NCI-H82 treated with DMSO at 0.1 percent for 48 hours (cell line): ENCODE data around the gene STAB1.

Experiments used
- DNase-seq: peaks from one replicate; lab custom pipeline; 2025; ENCODE audit not compliant: unreplicated experiment; lab: John Stamatoyannopoulos, UW

Gene STAB1

DNA sequence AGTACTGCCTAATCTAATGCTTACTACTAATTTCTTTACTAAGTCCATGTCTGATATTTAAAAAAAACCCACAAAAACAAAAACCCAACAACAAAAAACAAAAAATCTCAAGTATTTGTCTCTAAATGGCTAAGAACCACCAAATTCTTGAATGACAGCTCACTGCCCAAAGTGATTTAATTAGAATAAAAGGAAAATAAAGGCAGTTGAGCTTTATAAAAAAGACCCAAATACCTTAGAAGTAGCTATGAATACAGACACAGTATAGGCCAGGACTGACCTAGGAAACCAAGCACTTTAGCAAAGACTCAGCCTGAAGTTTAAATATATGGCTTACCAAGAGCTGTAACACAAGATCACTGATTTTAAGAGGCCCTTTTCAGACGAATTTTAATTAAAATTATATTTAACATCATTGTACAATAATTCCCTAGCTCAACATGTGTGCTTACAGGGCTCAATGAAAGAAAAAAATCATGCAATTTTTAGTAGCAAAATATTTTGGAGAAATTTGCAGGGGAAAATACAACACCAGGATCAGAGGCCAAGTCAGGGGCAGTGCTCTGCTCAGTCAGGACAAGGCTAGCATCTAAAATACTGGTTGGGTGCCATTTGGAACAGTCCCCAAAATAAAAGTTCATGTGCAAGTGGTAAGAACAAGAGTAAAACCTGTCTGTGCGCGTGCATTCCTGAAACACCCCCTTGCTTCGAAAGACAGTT lies 66.0 kb downstream of the STAB1 start:
- no peak for DNase-seq

DNA sequence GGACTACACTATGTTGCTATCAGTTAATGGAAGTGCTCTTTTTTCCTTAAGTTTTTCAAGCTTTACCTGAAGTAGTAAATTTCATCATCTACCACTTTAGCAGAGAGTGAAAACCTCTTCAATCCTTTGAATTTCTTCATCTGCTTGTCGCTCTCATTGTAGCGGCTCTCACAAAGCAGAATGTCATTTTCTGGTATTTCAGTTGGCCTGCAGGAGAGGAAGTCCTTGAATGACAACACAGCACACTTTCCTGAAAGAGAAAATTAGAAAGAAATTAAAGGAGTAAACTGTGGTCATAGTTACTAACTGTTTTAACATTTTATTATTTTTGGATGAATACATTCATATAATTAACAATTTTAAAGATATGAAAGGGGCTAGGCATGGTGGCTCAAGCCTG lies 68.8 kb downstream of the STAB1 start:
- no peak for DNase-seq

DNA sequence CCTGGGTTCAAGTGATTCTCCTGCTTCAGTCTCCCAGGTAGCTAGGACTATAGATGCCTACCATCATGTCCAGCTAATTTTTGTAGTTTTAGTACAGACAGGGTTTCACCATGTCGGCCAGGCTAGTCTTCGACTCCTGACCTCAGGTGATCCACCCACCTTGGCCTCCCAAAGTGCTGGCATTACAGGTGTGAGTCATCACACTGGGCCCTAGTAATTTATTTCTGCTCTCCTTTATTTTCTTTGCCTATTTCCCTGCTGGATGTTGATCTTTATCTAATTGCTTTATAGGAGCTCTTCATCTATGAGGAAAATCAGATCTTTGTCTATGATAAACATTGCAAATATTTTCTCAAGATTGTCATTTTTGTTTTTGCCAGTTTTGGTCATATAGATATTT lies 72.9 kb downstream of the STAB1 start:
- DNase-seq, result no peak

DNA sequence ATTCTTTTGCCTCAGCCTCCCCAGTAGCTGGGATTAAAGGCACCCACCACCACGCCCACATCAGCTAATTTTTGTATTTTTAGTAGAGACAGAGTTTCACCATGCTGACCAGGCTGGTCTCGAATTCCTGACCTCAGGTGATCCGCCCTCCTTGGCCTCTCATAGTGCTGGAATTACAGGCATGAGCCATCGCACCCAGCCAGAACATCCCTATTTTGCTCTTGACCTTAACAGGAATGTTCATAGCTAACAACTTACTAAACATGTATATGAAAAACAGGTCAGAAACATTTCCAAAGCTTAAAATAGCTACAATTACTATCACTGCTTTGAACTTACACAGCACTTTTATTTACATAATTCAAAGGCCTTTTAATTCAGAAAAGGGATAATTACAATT lies 74.9 kb downstream of the STAB1 start:
- DNase-seq, result no peak

DNA sequence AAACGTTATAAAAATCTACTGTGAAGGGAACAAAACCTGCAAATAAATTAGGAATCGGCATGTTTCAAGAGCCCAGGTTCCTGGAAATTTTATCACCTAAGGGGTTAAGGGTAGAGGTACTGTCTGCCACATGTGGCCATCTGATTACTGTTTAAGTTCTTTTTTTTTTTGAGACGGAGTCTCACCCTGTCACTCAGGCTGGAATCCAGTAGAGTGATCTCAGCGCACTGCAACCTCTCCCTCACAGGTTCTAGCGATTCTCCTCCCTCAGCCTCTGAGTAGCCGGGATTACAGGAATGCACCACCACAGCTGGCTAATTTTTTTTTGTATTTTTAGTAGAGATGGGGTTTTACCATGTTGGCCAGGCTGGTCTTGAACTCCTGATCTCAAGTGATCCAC lies 77.1 kb downstream of the STAB1 start:
- DNase-seq, result no peak
